BLaER1 (cell line): Measurements from ENCODE around the gene GBF1.
"Not testable (repeated sequence)": the region's sequence is repeated elsewhere in the genome, so short reads cannot be mapped to it uniquely, and the experiment has no call there.

ENCODE experiments used
- H3K27ac ChIP-seq: shearing (Covaris generic); formaldehyde crosslinking; 2 replicates; pipeline ENCODE4 v1.8.1; 2022
- H3K27me3 ChIP-seq: shearing (Covaris generic); formaldehyde crosslinking; 2 replicates; pipeline ENCODE4 v1.8.1; 2022
- H3K36me3 ChIP-seq: shearing (Covaris generic); formaldehyde crosslinking; 2 replicates; pipeline ENCODE4 v1.8.1; 2022
- H3K4me1 ChIP-seq: shearing (Covaris generic); formaldehyde crosslinking; 2 replicates; pipeline ENCODE4 v1.8.1; 2022
- H3K4me2 ChIP-seq: shearing (Covaris generic); formaldehyde crosslinking; 2 replicates; pipeline ENCODE4 v1.8.1; 2022
- H3K4me3 ChIP-seq: shearing (Covaris generic); formaldehyde crosslinking; 2 replicates; pipeline ENCODE4 v1.8.1; 2022
- H3K9ac ChIP-seq: shearing (Covaris generic); formaldehyde crosslinking; 2 replicates; pipeline ENCODE4 v1.8.1; 2022
- H3K9me3 ChIP-seq: shearing (Covaris generic); formaldehyde crosslinking; 2 replicates; pipeline ENCODE4 v1.8.1; 2022
- H4K20me1 ChIP-seq: shearing (Covaris generic); formaldehyde crosslinking; 2 replicates; pipeline ENCODE4 v1.8.1; 2022
- Cebpa-rat ChIP-seq: shearing (Covaris generic); IDR thresholded peaks from 2 replicates; pipeline ENCODE4 v1.8.1; 2022

GBF1 gene

DNA sequence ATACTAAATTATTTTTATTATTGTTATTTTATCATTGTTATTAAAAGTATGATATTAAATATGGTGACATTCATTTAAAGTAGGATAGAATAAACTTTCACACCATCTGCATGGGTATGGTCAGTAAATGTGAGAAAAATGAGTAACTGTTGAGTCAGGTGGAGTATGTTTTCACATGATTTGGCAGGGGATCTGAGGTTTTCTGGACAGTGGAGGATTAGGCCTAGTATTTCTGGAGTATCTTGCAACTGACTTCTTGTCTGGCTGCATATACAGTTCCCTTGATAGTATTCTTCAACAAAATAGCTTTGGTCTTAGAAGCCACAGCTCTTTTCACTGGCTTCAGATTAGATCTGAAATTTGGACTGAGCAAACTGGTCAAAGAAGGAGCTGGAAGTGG is 54.5 kb downstream of the GBF1 start:
- Histone ChIP-seq H3K27ac (no peak overlapping the region), H3K9ac (no peak overlapping the region), H3K36me3 (peaks cover 20% of the 10 kb centered on the region), H3K9me3 (peaks cover 8% of the 10 kb centered on the region; the same call in 1 of the 2 replicates), H4K20me1 (peaks cover 57% of the 10 kb centered on the region), H3K4me1 (no peaks in the 10 kb centered on the region), H3K27me3 (no peaks in the 10 kb centered on the region), H3K4me2 (no peak overlapping the region), H3K4me3 (no peak overlapping the region)
- TF ChIP-seq Cebpa-rat, result no peak

DNA sequence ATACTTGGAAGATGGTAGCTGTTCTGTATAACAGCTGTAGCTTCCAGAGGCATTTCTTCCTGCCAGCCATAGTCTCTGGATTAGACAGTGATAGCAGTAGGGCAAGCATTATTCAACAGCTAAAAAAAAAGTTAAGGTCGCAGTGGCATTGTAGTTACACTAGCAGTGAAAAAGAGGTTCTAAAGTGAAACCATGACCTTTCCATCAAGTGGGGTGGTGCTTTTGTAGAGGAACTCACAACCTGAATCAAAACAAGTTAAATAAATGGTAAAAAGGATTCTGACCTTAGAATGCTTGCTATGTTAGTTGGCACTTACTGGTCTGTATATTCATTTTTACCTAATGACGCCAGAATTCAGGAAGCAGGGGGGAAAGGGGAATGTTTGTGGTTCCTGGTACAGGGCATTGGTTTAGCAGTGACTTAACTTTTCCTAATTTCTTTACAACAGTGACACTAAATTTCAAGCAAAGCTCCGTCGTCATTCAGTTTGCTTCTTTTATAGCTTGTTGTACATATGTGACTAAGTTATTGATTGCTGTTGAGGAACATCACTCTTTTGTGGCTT is 55.0 kb downstream of the GBF1 start:
- peaks cover 8% of the 10 kb centered on the region; the same call in 1 of the 2 replicates for H3K9me3 ChIP-seq
- H3K4me1 ChIP-seq, result no peaks in the 10 kb centered on the region

DNA sequence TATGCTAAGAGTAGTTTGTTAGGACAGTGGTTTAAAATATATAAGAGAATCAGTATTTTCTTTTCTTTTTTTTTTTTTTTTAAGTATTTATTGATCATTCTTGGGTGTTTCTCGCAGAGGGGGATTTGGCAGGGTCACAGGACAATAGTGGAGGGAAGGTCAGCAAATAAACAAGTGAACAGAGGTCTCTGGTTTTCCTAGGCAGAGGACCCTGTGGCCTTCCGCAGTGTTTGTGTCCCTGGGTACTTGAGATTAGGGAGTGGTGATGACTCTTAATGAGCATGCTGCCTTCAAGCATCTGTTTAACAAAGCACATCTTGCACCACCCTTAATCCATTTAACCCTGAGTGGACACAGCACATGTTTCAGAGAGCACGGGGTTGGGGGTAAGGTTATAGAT is 55.6 kb downstream of the GBF1 start:
- not testable (repeated sequence) for H3K27me3 ChIP-seq, H3K27ac ChIP-seq, H3K9ac ChIP-seq, H3K4me3 ChIP-seq, H3K4me2 ChIP-seq, H3K9me3 ChIP-seq, H3K4me1 ChIP-seq
- H4K20me1 ChIP-seq, result peaks cover 57% of the 10 kb centered on the region
- peaks cover 20% of the 10 kb centered on the region for H3K36me3 ChIP-seq

More for the DNA sequence above, 55.0 kb downstream of the GBF1 start:
- Histone ChIP-seq H4K20me1 (peaks cover 55% of the 10 kb centered on the region), H3K4me3 (no peak overlapping the region), H3K4me2 (no peak overlapping the region), H3K27me3 (no peaks in the 10 kb centered on the region), H3K36me3 (peaks cover 20% of the 10 kb centered on the region), H3K27ac (no peak overlapping the region), H3K9ac (no peak overlapping the region)
- TF ChIP-seq Cebpa-rat, result no peak

DNA sequence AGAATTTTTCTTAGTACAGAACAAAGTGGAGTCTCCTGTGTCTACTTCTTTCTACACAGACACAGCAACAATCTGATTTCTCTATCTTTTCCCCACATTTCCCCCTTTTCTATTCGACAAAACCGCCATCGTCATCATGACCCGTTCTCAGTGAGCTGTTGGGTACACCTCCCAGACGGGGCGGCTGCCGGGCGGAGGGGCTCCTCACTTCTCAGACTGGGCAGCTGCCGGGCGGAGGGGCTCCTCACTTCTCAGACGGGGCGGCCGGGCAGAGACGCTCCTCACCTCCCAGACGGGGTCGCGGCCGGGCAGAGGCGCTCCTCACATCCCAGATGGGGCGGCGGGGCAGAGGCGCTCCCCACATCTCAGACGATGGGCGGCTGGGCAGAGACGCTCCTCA is 56.0 kb downstream of the GBF1 start:
- H4K20me1 ChIP-seq, result peaks cover 55% of the 10 kb centered on the region
- not testable (repeated sequence) for H3K27ac ChIP-seq, H3K27me3 ChIP-seq, H3K9ac ChIP-seq, H3K4me1 ChIP-seq, H3K4me3 ChIP-seq, H3K9me3 ChIP-seq, H3K4me2 ChIP-seq
- peaks cover 22% of the 10 kb centered on the region for H3K36me3 ChIP-seq

DNA sequence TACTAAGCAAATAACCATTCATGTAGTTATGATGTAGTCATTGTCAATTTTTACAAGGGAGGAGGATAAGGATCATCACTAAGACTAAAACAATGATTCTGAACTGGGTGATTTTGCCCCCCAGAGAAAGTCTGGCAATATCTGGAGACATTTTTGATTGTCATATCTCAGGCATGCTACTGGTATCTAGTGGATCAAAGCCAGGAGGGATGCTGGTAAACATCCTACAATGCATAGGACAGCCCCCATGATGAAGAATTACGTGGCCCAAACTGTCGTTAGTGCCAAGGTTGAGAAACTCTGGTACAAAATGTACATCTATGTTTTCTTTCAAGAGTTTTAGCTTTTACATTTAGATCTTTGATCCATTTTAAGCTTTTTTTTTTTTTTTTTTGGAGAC is 57.3 kb downstream of the GBF1 start:
- no peak for TF ChIP-seq Cebpa-rat
- H3K4me1 ChIP-seq, result no peaks in the 10 kb centered on the region
- no peak overlapping the region for H3K27ac ChIP-seq
- peaks cover 8% of the 10 kb centered on the region; the same call in 1 of the 2 replicates for H3K9me3 ChIP-seq
- no peak overlapping the region for H3K4me3 ChIP-seq
- H3K9ac ChIP-seq, result no peak overlapping the region
- no peak overlapping the region for H3K4me2 ChIP-seq
- H3K36me3 ChIP-seq, result peaks cover 27% of the 10 kb centered on the region
- H3K27me3 ChIP-seq, result no peaks in the 10 kb centered on the region
- H4K20me1 ChIP-seq, result peaks cover 48% of the 10 kb centered on the region

DNA sequence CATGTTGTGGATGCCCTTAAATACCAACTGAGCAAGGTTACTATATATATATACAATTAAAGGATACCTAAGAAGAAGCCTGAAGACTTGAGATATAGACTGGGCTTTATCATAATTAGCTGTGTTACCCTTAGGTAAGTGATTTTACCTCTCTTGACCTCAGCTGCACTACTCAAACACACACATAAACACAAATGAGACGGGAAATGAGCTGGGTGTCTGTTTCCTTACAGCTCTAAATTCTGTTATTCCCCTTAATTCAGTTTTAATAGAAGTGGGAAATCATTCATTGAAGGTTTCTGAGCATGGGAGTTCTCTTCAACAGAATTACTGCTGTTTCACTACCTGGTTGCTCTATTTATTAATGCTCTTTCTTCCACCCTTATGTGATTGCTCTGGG is 60.7 kb downstream of the GBF1 start:
- H3K4me3 ChIP-seq, result no peak overlapping the region
- no peak overlapping the region for H3K9ac ChIP-seq
- H3K9me3 ChIP-seq, result peaks cover 4% of the 10 kb centered on the region; the same call in 1 of the 2 replicates
- no peaks in the 10 kb centered on the region for H3K27me3 ChIP-seq
- H3K4me2 ChIP-seq, result no peak overlapping the region
- no peak for TF ChIP-seq Cebpa-rat
- H3K36me3 ChIP-seq, result peaks cover 17% of the 10 kb centered on the region
- no peaks in the 10 kb centered on the region for H3K4me1 ChIP-seq
- no peak overlapping the region for H3K27ac ChIP-seq
- H4K20me1 ChIP-seq, result peaks cover 55% of the 10 kb centered on the region

DNA sequence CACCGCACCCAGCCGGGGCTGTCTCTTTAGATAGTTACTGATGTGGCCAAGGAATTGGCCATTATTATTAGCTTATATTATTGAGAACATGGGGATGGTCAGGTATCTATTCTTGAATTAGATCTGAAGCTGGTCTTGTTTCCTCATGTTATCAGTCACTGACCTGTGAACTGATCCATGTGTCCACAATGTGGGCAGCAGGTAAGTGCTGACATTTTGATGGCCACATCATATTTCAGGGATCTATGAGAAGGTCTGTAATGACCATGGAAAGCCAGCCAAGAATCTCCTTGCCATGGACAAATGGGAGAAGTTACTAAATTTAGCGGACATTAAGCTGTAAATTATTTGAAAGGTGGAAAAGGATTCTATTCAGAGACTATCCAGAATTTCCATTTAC is 61.4 kb downstream of the GBF1 start:
- peaks cover 4% of the 10 kb centered on the region; the same call in 1 of the 2 replicates for H3K9me3 ChIP-seq
- H3K4me3 ChIP-seq, result no peak overlapping the region
- no peaks in the 10 kb centered on the region for H3K27me3 ChIP-seq
- no peak for TF ChIP-seq Cebpa-rat
- H4K20me1 ChIP-seq, result peaks cover 62% of the 10 kb centered on the region
- H3K36me3 ChIP-seq, result peaks cover 17% of the 10 kb centered on the region
- no peaks in the 10 kb centered on the region for H3K4me1 ChIP-seq
- no peak overlapping the region for H3K27ac ChIP-seq
- H3K9ac ChIP-seq, result no peak overlapping the region
- H3K4me2 ChIP-seq, result no peak overlapping the region

DNA sequence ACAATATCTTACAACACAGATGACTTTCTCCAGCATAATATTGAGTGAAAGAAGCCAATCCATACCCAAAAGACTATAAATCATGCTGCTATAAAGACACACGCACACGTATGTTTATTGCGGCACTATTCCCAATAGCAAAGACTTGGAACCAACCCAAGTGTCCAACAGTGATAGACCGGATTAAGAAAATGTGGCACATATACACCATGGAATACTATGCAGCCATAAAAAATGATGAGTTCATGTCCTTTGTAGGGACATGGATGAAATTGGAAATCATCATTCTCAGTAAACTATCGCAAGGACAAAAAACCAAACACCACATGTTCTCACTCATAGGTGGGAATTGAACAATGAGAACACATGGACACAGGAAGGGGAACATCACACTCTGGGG is 63.0 kb downstream of the GBF1 start:
- not testable (repeated sequence) for H3K9me3 ChIP-seq, H3K27me3 ChIP-seq, H3K4me1 ChIP-seq, H3K4me3 ChIP-seq, H3K4me2 ChIP-seq, H3K9ac ChIP-seq, H3K27ac ChIP-seq
- Histone ChIP-seq H3K36me3 (peaks cover 17% of the 10 kb centered on the region), H4K20me1 (peaks cover 73% of the 10 kb centered on the region)

DNA sequence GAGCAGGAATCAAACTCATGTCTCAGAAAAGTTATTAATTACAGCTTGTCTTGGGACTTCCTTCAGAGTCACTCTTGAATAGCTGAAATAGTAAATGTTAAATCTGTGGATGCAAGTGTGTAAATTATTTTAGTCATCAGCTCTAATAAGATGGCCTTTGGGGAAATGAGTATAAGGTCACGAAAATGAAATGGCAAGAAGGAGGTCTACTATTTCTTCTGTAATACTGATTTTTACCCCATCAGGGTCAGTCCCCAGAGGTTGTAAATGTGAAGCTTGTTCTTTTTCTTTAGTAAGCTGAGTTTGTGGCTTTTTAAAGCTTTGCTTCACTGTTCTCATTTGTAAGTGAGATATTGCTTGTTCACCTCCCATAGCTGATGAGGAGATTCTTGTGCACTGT is 63.9 kb downstream of the GBF1 start:
- Histone ChIP-seq H3K4me3 (no peak overlapping the region), H3K27ac (no peak overlapping the region), H3K4me1 (no peaks in the 10 kb centered on the region), H3K36me3 (peaks cover 17% of the 10 kb centered on the region), H4K20me1 (peaks cover 73% of the 10 kb centered on the region), H3K4me2 (no peak overlapping the region), H3K9ac (no peak overlapping the region), H3K9me3 (no peaks in the 10 kb centered on the region; the same call in 1 of the 2 replicates), H3K27me3 (no peaks in the 10 kb centered on the region)
- no peak for TF ChIP-seq Cebpa-rat

DNA sequence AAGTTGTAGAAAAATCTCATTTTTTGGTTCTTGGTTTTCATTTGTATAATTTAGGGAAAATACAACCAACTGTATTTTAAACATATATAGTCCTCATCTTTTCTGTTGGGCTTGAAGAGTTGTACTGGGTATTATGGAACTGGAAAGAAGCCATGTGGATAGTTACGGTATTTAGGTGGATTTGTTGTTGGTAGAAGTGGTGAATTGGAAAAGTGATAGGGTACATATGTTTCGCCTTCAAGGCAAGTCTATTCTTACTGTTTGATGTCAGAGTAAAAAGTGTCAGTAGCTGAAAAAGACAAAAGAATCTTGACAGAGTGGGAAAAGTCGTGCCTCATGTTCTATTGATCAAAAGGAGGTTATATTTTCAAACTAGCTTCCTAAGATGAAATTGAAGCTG is 64.6 kb downstream of the GBF1 start:
- peaks cover 17% of the 10 kb centered on the region for H3K36me3 ChIP-seq
- H3K9ac ChIP-seq, result no peak overlapping the region
- no peaks in the 10 kb centered on the region for H3K27me3 ChIP-seq
- no peak overlapping the region for H3K27ac ChIP-seq
- H3K4me2 ChIP-seq, result no peak overlapping the region
- no peak overlapping the region for H3K4me3 ChIP-seq
- H4K20me1 ChIP-seq, result peaks cover 77% of the 10 kb centered on the region
- no peaks in the 10 kb centered on the region; the same call in 1 of the 2 replicates for H3K9me3 ChIP-seq
- TF ChIP-seq Cebpa-rat, result no peak
- no peaks in the 10 kb centered on the region for H3K4me1 ChIP-seq
